GM23338 (cell line): ENCODE measurements around the gene TMEM53. TPM values are rescaled to one million over a fixed set of nuclear protein-coding genes. Genes with fewer than 3 reads are reported as not detected.

ENCODE experiments used
- ATAC-seq: fragments of 200-7000 bp; cut with Tn5 transposase; 3 replicates; pipeline ENCODE4 v1.9.1; 2020
- DNase-seq: peaks from one replicate; pipeline ENCODE4 v3.0.0-alpha.2; 2015; ENCODE audit warnings: low spot score
- H2AFZ ChIP-seq: fragments of 200-600 bp; sonication (generic); 2 replicates; pipeline ENCODE4 v1.8.0; 2016; ENCODE audit warnings: antibody characterized with exemption, mild to moderate bottlenecking, moderate library complexity
- H3F3A ChIP-seq: fragments of 200-600 bp; sonication (generic); replicated peaks from 2 replicates; pipeline ENCODE4 v1.8.0; 2017; ENCODE audit warnings: antibody characterized with exemption, mixed run types, low read depth
- H3K27ac ChIP-seq: fragments of 200-600 bp; sonication (generic); 2 replicates; pipeline ENCODE4 v1.6.1; 2016; ENCODE audit warnings: low read depth
- H3K27me3 ChIP-seq: fragments of 200-600 bp; sonication (generic); 2 replicates; pipeline ENCODE4 v1.8.0; 2016; ENCODE audit warnings: mild to moderate bottlenecking, mixed run types, moderate library complexity; ENCODE audit not compliant: insufficient read depth
- H3K36me3 ChIP-seq: fragments of 200-600 bp; sonication (generic); 2 replicates; pipeline ENCODE4 v1.8.0; 2016; ENCODE audit warnings: mild to moderate bottlenecking; ENCODE audit not compliant: insufficient read depth
- H3K4me1 ChIP-seq: fragments of 200-600 bp; sonication (generic); 2 replicates; pipeline ENCODE4 v1.8.0; 2016; ENCODE audit warnings: mild to moderate bottlenecking, moderate library complexity; ENCODE audit not compliant: insufficient read depth
- H3K4me2 ChIP-seq: fragments of 200-600 bp; sonication (generic); 2 replicates; pipeline ENCODE4 v1.7.1; 2017; ENCODE audit warnings: mixed run types
- H3K4me3 ChIP-seq: fragments of 200-600 bp; sonication (generic); 2 replicates; pipeline ENCODE4 v1.6.1; 2016; ENCODE audit warnings: mixed run types
- H3K79me2 ChIP-seq: fragments of 200-600 bp; sonication (generic); replicated peaks from 2 replicates; pipeline ENCODE4 v1.8.0; 2017; ENCODE audit warnings: mild to moderate bottlenecking; ENCODE audit not compliant: insufficient read depth
- H3K9me2 ChIP-seq: fragments of 200-600 bp; sonication (generic); 2 replicates; pipeline ENCODE4 v1.8.0; 2017; ENCODE audit not compliant: insufficient read depth
- H4K20me1 ChIP-seq: fragments of 200-600 bp; sonication (generic); replicated peaks from 2 replicates; pipeline ENCODE4 v1.8.0; 2017; ENCODE audit warnings: mild to moderate bottlenecking; ENCODE audit not compliant: insufficient read depth
- H3K27ac Mint-ChIP-seq: 2 replicates; pipeline ENCODE4 v1.8.0; 2020; ENCODE audit warnings: inconsistent platforms, mild to moderate bottlenecking, moderate library complexity, mixed read lengths
- H3K27me3 Mint-ChIP-seq: 3 replicates; pipeline ENCODE4 v1.8.0; 2022; ENCODE audit warnings: low read depth, mild to moderate bottlenecking, moderate library complexity, mixed read lengths, inconsistent platforms; ENCODE audit not compliant: insufficient read depth, poor library complexity
- H3K36me3 Mint-ChIP-seq: 3 replicates; pipeline ENCODE4 v1.8.0; 2021; ENCODE audit warnings: low read depth, mild to moderate bottlenecking, inconsistent platforms, moderate library complexity, mixed read lengths
- H3K4me1 Mint-ChIP-seq: 3 replicates; pipeline ENCODE4 v1.8.0; 2020; ENCODE audit warnings: mild to moderate bottlenecking, inconsistent platforms, mixed read lengths
- H3K4me3 Mint-ChIP-seq: 3 replicates; pipeline ENCODE4 v1.8.0; 2021; ENCODE audit warnings: moderate library complexity, mild to moderate bottlenecking, inconsistent platforms, mixed read lengths
- H3K9me3 Mint-ChIP-seq: 3 replicates; pipeline ENCODE4 v1.8.0; 2020; ENCODE audit warnings: moderate library complexity, mild to moderate bottlenecking, inconsistent platforms, mixed read lengths
- CREB1 ChIP-seq: fragments of 250-450 bp; sonication (Bioruptor Pico); IDR thresholded peaks from 2 replicates; pipeline ENCODE4 v1.5.0; 2020; ENCODE audit warnings: low read depth, mild to moderate bottlenecking, moderate library complexity
- ETS1 ChIP-seq: IDR thresholded peaks from 2 replicates; pipeline ENCODE4 v1.6.1; 2016; ENCODE audit warnings: antibody characterized with exemption
- EZH2 ChIP-seq: fragments of 200-600 bp; sonication (generic); IDR thresholded peaks from one replicate; pipeline ENCODE4 v1.8.0; 2017; ENCODE audit warnings: antibody characterized with exemption, mild to moderate bottlenecking, low read depth; ENCODE audit not compliant: unreplicated experiment
- EZH2phosphoT487 ChIP-seq: fragments of 200-600 bp; sonication (generic); IDR thresholded peaks from one replicate; pipeline ENCODE4 v1.8.1; 2018; ENCODE audit warnings: antibody characterized with exemption; ENCODE audit not compliant: unreplicated experiment
- JUNB ChIP-seq: IDR thresholded peaks from one replicate; pipeline ENCODE4 v1.6.1; 2016; ENCODE audit warnings: antibody characterized with exemption; ENCODE audit not compliant: unreplicated experiment
- NANOG ChIP-seq: IDR thresholded peaks from 2 replicates; pipeline ENCODE4 v1.6.1; 2016; ENCODE audit warnings: antibody characterized with exemption, borderline replicate concordance
- POLR2AphosphoS5 ChIP-seq: IDR thresholded peaks from 2 replicates; pipeline ENCODE4 v1.6.1; 2016; ENCODE audit warnings: antibody characterized with exemption, low read depth
- STAT1 ChIP-seq: IDR thresholded peaks from one replicate; pipeline ENCODE4 v1.6.1; 2016; ENCODE audit warnings: antibody characterized with exemption; ENCODE audit not compliant: unreplicated experiment
- ZNF331 ChIP-seq: fragments of 250-450 bp; sonication (Bioruptor Pico); IDR thresholded peaks from 2 replicates; pipeline ENCODE4 v1.5.0; 2020; ENCODE audit warnings: low read depth, mild to moderate bottlenecking, moderate library complexity
- polyA plus RNA-seq: library from polyadenylated mRNA; unstranded; fragments of >200 nt; fragmentation: Nextera tagmentation; extraction: Ambion mirVana; gene quantifications from 2 replicates; pipeline ENCODE4 v1.2.1, GENCODE V29; 2016
- total RNA-seq: library from RNA; depleted of rRNA; stranded (reverse); fragments of >200 nt; shearing (Covaris generic); gene quantifications from 2 replicates; pipeline ENCODE4 v1.2.3, GENCODE V29; 2014
- TF ChIP-seq, protein P1 (sequence below), 2 experiments: fragments of 200-600 bp in 1 of 2; sonication (generic) in 1 of 2; conservative IDR thresholded peaks; 2 replicates each; pipeline versions ENCODE4 v1.5.1 to v1.6.1; 2016 to 2017; ENCODE audit warnings: antibody characterized with exemption in 2 of 2, low read depth in 2 of 2, mild to moderate bottlenecking in 2 of 2, moderate library complexity in 1 of 2
- TF ChIP-seq, protein P2 (sequence below): IDR thresholded peaks from one replicate; pipeline ENCODE4 v1.6.1; 2018; ENCODE audit warnings: antibody characterized with exemption; ENCODE audit not compliant: unreplicated experiment

Gene TMEM53
- total and polyA plus RNA-seq, 2 experiments from 2014 or later, result 15.4 to 20.8 TPM

DNA sequence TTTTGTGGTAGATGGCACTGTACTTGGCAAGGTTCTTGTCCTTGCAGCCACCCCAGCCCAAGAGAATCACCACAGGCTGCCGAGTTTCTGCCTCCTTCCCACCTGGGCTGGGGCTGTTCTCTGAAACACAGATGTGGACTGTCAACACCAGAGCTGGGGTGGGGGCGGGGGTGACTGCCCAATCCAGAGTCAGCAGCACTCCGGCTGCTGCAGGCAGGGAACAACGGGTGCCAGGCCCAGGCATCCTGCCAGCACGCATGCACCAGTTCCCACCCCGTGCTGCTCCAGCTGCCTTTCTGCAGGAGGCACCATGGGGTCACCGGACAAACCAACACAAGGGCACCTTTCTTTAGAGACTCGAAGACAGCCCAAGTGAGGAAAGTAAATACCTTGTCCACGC, 14.1 kb downstream of the TMEM53 start:
- no peak overlapping the region for H3K27ac Mint-ChIP-seq
- Histone ChIP-seq H3K4me3 (no peak overlapping the region), H2AFZ (no peak overlapping the region), H3K9me2 (no peaks in the 10 kb centered on the region), H3K4me1 (no peaks in the 10 kb centered on the region), H3K79me2 (no peaks in the 10 kb centered on the region), H3K36me3 (no peaks in the 10 kb centered on the region), H3K4me2 (no peak overlapping the region), H4K20me1 (no peaks in the 10 kb centered on the region), H3F3A (no peaks in the 10 kb centered on the region), H3K27me3 (no peaks in the 10 kb centered on the region), H3K27ac (no peak overlapping the region)
- TF ChIP-seq NANOG, result no peak
- no peak for TF ChIP-seq ZNF331
- TF ChIP-seq STAT1, result no peak
- no peak for TF ChIP-seq EZH2
- TF ChIP-seq ETS1, result no peak
- H3K4me1 Mint-ChIP-seq, result peaks cover 9% of the 10 kb centered on the region
- no peak overlapping the region for H3K4me3 Mint-ChIP-seq
- DNase-seq (no peak), ATAC-seq (no peak)
- H3K9me3 Mint-ChIP-seq, result no peaks in the 10 kb centered on the region
- H3K27me3 Mint-ChIP-seq, result no peaks in the 10 kb centered on the region
- no peaks in the 10 kb centered on the region for H3K36me3 Mint-ChIP-seq

DNA sequence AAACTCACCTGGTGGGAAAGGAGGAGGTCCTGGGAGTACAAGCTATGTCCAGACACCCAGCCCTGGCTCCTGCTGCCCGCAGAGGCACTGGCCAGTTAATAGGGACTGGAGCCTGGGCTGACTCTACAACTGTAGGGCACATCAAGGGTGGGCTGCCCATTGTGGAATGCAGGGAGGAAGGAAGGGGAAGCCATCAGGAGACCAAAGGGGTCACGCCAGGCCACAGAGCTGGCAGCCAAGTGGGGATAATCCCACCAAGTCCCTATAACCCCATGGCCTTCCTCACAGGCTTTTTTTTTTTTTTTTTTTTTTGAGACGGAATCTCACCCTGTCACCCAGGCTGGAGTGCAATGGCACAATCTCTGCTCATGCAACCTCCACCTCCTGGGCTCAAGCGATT, 14.7 kb downstream of the TMEM53 start:
- Mint-ChIP-seq H3K4me3 (no peak overlapping the region), H3K27me3 (peaks cover under 1% of the 10 kb centered on the region), H3K36me3 (no peaks in the 10 kb centered on the region), H3K27ac (no peak overlapping the region), H3K9me3 (no peaks in the 10 kb centered on the region), H3K4me1 (peaks cover 9% of the 10 kb centered on the region)
- H3K9me2 ChIP-seq, result no peaks in the 10 kb centered on the region
- H3K4me1 ChIP-seq, result no peaks in the 10 kb centered on the region
- no peaks in the 10 kb centered on the region for H3K36me3 ChIP-seq
- H3F3A ChIP-seq, result no peaks in the 10 kb centered on the region
- no peak overlapping the region for H3K27ac ChIP-seq
- H2AFZ ChIP-seq, result no peak overlapping the region
- H3K27me3 ChIP-seq, result no peaks in the 10 kb centered on the region
- no peak for DNase-seq
- H3K4me2 ChIP-seq, result no peak overlapping the region
- H3K4me3 ChIP-seq, result no peak overlapping the region
- no peaks in the 10 kb centered on the region for H4K20me1 ChIP-seq
- no peaks in the 10 kb centered on the region for H3K79me2 ChIP-seq
- ATAC-seq, result no peak
- TF ChIP-seq EZH2 (no peak), POLR2AphosphoS5 (no peak), ZNF331 (no peak), JUNB (no peak), CREB1 (no peak), STAT1 (no peak), EZH2phosphoT487 (no peak), NANOG (no peak)
- TF ChIP-seq, protein P1, sequence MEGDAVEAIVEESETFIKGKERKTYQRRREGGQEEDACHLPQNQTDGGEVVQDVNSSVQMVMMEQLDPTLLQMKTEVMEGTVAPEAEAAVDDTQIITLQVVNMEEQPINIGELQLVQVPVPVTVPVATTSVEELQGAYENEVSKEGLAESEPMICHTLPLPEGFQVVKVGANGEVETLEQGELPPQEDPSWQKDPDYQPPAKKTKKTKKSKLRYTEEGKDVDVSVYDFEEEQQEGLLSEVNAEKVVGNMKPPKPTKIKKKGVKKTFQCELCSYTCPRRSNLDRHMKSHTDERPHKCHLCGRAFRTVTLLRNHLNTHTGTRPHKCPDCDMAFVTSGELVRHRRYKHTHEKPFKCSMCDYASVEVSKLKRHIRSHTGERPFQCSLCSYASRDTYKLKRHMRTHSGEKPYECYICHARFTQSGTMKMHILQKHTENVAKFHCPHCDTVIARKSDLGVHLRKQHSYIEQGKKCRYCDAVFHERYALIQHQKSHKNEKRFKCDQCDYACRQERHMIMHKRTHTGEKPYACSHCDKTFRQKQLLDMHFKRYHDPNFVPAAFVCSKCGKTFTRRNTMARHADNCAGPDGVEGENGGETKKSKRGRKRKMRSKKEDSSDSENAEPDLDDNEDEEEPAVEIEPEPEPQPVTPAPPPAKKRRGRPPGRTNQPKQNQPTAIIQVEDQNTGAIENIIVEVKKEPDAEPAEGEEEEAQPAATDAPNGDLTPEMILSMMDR (conservative IDR thresholded peaks at IDR 0.05; ENCODE audit: low read depth in 2 of 2), result no peak
- TF ChIP-seq, protein P2, sequence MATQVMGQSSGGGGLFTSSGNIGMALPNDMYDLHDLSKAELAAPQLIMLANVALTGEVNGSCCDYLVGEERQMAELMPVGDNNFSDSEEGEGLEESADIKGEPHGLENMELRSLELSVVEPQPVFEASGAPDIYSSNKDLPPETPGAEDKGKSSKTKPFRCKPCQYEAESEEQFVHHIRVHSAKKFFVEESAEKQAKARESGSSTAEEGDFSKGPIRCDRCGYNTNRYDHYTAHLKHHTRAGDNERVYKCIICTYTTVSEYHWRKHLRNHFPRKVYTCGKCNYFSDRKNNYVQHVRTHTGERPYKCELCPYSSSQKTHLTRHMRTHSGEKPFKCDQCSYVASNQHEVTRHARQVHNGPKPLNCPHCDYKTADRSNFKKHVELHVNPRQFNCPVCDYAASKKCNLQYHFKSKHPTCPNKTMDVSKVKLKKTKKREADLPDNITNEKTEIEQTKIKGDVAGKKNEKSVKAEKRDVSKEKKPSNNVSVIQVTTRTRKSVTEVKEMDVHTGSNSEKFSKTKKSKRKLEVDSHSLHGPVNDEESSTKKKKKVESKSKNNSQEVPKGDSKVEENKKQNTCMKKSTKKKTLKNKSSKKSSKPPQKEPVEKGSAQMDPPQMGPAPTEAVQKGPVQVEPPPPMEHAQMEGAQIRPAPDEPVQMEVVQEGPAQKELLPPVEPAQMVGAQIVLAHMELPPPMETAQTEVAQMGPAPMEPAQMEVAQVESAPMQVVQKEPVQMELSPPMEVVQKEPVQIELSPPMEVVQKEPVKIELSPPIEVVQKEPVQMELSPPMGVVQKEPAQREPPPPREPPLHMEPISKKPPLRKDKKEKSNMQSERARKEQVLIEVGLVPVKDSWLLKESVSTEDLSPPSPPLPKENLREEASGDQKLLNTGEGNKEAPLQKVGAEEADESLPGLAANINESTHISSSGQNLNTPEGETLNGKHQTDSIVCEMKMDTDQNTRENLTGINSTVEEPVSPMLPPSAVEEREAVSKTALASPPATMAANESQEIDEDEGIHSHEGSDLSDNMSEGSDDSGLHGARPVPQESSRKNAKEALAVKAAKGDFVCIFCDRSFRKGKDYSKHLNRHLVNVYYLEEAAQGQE, result no peak
